ENCODE results near the gene EHBP1L1. TPM values are rescaled to one million over a fixed set of nuclear protein-coding genes. Genes with fewer than 3 reads are reported as not detected.

The EHBP1L1 gene
- total RNA-seq, 1 donor from 2014 or later = 4.7 TPM

DNA sequence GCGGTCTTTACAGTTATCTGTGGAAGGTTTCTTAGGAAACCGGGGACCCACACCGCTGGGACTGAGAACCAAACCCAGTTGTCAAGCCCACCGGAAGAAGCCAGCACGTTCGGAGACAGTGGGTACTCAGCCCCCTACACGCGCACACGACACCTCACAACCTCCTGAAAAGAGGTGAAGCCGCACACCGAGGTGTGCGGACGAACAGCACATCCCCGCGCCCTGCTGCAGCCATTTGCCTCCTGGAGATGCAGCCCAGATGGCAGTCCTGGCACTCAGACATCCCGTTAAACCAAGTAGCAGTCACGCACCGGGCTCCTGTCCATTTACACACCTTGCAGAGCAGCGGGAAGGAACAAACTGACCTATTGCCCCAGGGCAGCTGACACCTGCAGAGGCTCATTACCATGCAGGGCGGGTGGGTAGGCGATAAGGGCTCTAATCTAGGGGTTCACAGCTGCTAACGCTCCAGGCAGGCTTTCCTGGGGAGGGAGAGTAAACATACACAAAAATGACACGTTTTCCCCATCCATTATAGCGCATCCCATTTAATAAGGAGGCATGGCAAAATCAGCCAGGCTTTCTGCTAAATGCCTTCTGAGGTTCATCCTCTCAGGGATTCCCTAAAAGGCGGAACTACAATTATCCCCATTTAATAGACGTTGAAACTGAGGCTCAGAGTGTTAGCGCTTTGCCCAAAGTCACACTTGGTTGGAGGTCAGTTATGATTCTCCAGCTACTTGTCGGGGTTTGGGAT lies 864 bp upstream of the EHBP1L1 start:
- Mint-ChIP-seq H3K27me3 (ENCODE audit: unreplicated experiment) (peaks cover 36% of the 10 kb centered on the region), H3K4me3 (ENCODE audit: unreplicated experiment) (peak overlapping the region; percentile 85), H3K9me3 (ENCODE audit: unreplicated experiment) (no peaks in the 10 kb centered on the region), H3K27ac (ENCODE audit: unreplicated experiment) (peak overlapping the region; percentile 67), H3K36me3 (ENCODE audit: low read depth, unreplicated experiment) (no peaks in the 10 kb centered on the region), H3K4me1 (ENCODE audit: unreplicated experiment) (peaks cover 33% of the 10 kb centered on the region)
- no peak for TF ChIP-seq CTCF (IDR thresholded peaks at IDR 0.05; ENCODE audit: unreplicated experiment)
- DNase-seq (ENCODE audit: low spot score) = no peak

GRCh38 chr11:65576232-65576866 lies 496 bp downstream of the EHBP1L1 start:
- Mint-ChIP-seq H3K4me3 (ENCODE audit: unreplicated experiment) (no peak overlapping the region), H3K27ac (ENCODE audit: unreplicated experiment) (no peak overlapping the region), H3K27me3 (ENCODE audit: unreplicated experiment) (peaks cover 33% of the 10 kb centered on the region), H3K9me3 (ENCODE audit: unreplicated experiment) (no peaks in the 10 kb centered on the region), H3K36me3 (ENCODE audit: low read depth, unreplicated experiment) (no peaks in the 10 kb centered on the region), H3K4me1 (ENCODE audit: unreplicated experiment) (peaks cover 25% of the 10 kb centered on the region)
- no peak for TF ChIP-seq CTCF (IDR thresholded peaks at IDR 0.05; ENCODE audit: unreplicated experiment)
- no peak for DNase-seq (ENCODE audit: low spot score)

- Mint-ChIP-seq H3K4me3 (ENCODE audit: unreplicated experiment) (no peak overlapping the region), H3K9me3 (ENCODE audit: unreplicated experiment) (no peaks in the 10 kb centered on the region), H3K36me3 (ENCODE audit: low read depth, unreplicated experiment) (no peaks in the 10 kb centered on the region), H3K4me1 (ENCODE audit: unreplicated experiment) (peaks cover 18% of the 10 kb centered on the region), H3K27me3 (ENCODE audit: unreplicated experiment) (peaks cover 29% of the 10 kb centered on the region), H3K27ac (ENCODE audit: unreplicated experiment) (no peak overlapping the region)
- no peak for DNase-seq (ENCODE audit: low spot score)
- TF ChIP-seq CTCF (IDR thresholded peaks at IDR 0.05; ENCODE audit: unreplicated experiment) = no peak
Measured at GRCh38 chr11:65576867-65577755, 1.3 kb downstream of the EHBP1L1 start.

- H3K36me3 Mint-ChIP-seq (ENCODE audit: low read depth, unreplicated experiment) = peaks cover 3% of the 10 kb centered on the region
- H3K4me1 Mint-ChIP-seq (ENCODE audit: unreplicated experiment) = peaks cover 16% of the 10 kb centered on the region
- TF ChIP-seq CTCF (IDR thresholded peaks at IDR 0.05; ENCODE audit: unreplicated experiment) = no peak
- H3K27me3 Mint-ChIP-seq (ENCODE audit: unreplicated experiment) = peaks cover 32% of the 10 kb centered on the region
- no peaks in the 10 kb centered on the region for H3K9me3 Mint-ChIP-seq (ENCODE audit: unreplicated experiment)
- no peak overlapping the region for H3K4me3 Mint-ChIP-seq (ENCODE audit: unreplicated experiment)
- no peak overlapping the region for H3K27ac Mint-ChIP-seq (ENCODE audit: unreplicated experiment)
- no peak for DNase-seq (ENCODE audit: low spot score)
Measured at GRCh38 chr11:65577756-65578109, 1.9 kb downstream of the EHBP1L1 start.

Measured in endothelial cell (in vitro differentiated cells).